Mesodermal cell (in vitro differentiated cells): Measurements from ENCODE around the gene GSTP1.

Experiments used
- H3K27ac ChIP-seq: 2 replicates; pipeline ENCODE4 v1.7.0; 2013; ENCODE audit warnings: mild to moderate bottlenecking, low read depth, low read length, moderate library complexity; ENCODE audit not compliant: severe bottlenecking
- H3K36me3 ChIP-seq: 2 replicates; pipeline ENCODE4 v1.7.1; 2013; ENCODE audit warnings: mild to moderate bottlenecking, low read length, moderate library complexity; ENCODE audit not compliant: control insufficient read depth, insufficient read depth
- H3K4me1 ChIP-seq: one replicate; pipeline ENCODE4 v1.7.1; 2013; ENCODE audit warnings: mild to moderate bottlenecking, low read length; ENCODE audit not compliant: insufficient read depth, control insufficient read depth, poor library complexity, severe bottlenecking
- H3K4me3 ChIP-seq: 2 replicates; pipeline ENCODE4 v1.7.0; 2013; ENCODE audit warnings: low read length, control low read depth, mild to moderate bottlenecking; ENCODE audit not compliant: insufficient read depth, poor library complexity, severe bottlenecking; ENCODE audit errors: extremely low read depth
- H3K9me3 ChIP-seq: 2 replicates; pipeline ENCODE4 v1.7.1; 2013; ENCODE audit warnings: mild to moderate bottlenecking, low read length, moderate library complexity; ENCODE audit not compliant: control insufficient read depth
- WGBS, 2 experiments: methylation state at CpG; one replicate each; pipeline ENCODE4 v1.1.5; 2013; ENCODE audit warnings: missing lambda C conversion rate in 2 of 2; ENCODE audit not compliant: insufficient coverage in 2 of 2; 5-methylcytosine and 5-hydroxymethylcytosine counted together

The GSTP1 gene

GRCh38 chr11:67631411-67631810 lies 47.8 kb downstream of the GSTP1 start:
- 72 to 77% methylated on average over 4 to 7 of the region's 7 CpGs for WGBS, 2 experiments
- no peak overlapping the region for H3K27ac ChIP-seq
- no peaks in the 10 kb centered on the region for H3K36me3 ChIP-seq
- H3K9me3 ChIP-seq = no peaks in the 10 kb centered on the region
- peaks cover 6% of the 10 kb centered on the region for H3K4me1 ChIP-seq
- H3K4me3 ChIP-seq = no peak overlapping the region

- WGBS, 2 experiments = 100% methylated on average over 1 of the region's 2 CpGs
- no peak overlapping the region for H3K27ac ChIP-seq
- H3K4me3 ChIP-seq = no peak overlapping the region
- no peaks in the 10 kb centered on the region for H3K9me3 ChIP-seq
- H3K4me1 ChIP-seq = peaks cover 6% of the 10 kb centered on the region
- H3K36me3 ChIP-seq = no peaks in the 10 kb centered on the region
Observed at GRCh38 chr11:67631853-67632174, 48.2 kb downstream of the GSTP1 start.

- Histone ChIP-seq H3K9me3 (no peaks in the 10 kb centered on the region), H3K4me3 (no peak overlapping the region), H3K4me1 (peaks cover 6% of the 10 kb centered on the region), H3K27ac (no peak overlapping the region), H3K36me3 (no peaks in the 10 kb centered on the region)
- WGBS, 2 experiments = 86 to 88% methylated on average over 7 to 12 of the region's 12 CpGs
Observed at GRCh38 chr11:67632175-67632981, 48.8 kb downstream of the GSTP1 start.

- WGBS, 2 experiments = 92 to 93% methylated on average over 28 to 30 of the region's 30 CpGs
- Histone ChIP-seq H3K27ac (no peak overlapping the region), H3K36me3 (no peaks in the 10 kb centered on the region), H3K9me3 (no peaks in the 10 kb centered on the region), H3K4me3 (no peak overlapping the region), H3K4me1 (peaks cover 6% of the 10 kb centered on the region)
Observed at GRCh38 chr11:67632982-67633755, 49.6 kb downstream of the GSTP1 start.

GRCh38 chr11:67633758-67634365 lies 50.2 kb downstream of the GSTP1 start:
- H3K27ac ChIP-seq = no peak overlapping the region
- no peaks in the 10 kb centered on the region for H3K9me3 ChIP-seq
- no peaks in the 10 kb centered on the region for H3K36me3 ChIP-seq
- H3K4me1 ChIP-seq = peaks cover 6% of the 10 kb centered on the region
- no peak overlapping the region for H3K4me3 ChIP-seq
- WGBS, 2 experiments = 90 to 95% methylated on average over 16 to 20 of the region's 22 CpGs

GRCh38 chr11:67634366-67635230 lies 51.0 kb downstream of the GSTP1 start:
- H3K9me3 ChIP-seq = no peaks in the 10 kb centered on the region
- no peaks in the 10 kb centered on the region for H3K36me3 ChIP-seq
- 85% methylated on average over 16 to 19 of the region's 20 CpGs for WGBS, 2 experiments
- H3K4me3 ChIP-seq = no peak overlapping the region
- H3K4me1 ChIP-seq = peaks cover 6% of the 10 kb centered on the region
- H3K27ac ChIP-seq = no peak overlapping the region

- Histone ChIP-seq H3K4me1 (peaks cover 6% of the 10 kb centered on the region), H3K27ac (no peak overlapping the region), H3K4me3 (no peak overlapping the region), H3K36me3 (no peaks in the 10 kb centered on the region), H3K9me3 (no peaks in the 10 kb centered on the region)
- 91 to 95% methylated on average over 3 of the region's 4 CpGs for WGBS, 2 experiments
Observed at GRCh38 chr11:67635231-67635521, 51.6 kb downstream of the GSTP1 start.
